Stimulated activated CD8-positive, alpha-beta memory T cell treated with anti-CD3 and anti-CD28 coated beads, Interleukin-12 subunit alpha, Interleukin-12 subunit beta, amount 100 ng/mL, for 4 hours (primary cell): ENCODE data around the gene ACO2.
"Not testable (repeated sequence)": the region's sequence is repeated elsewhere in the genome, so short reads cannot be mapped to it uniquely, and the experiment has no call there.

Experiments used
- DNase-seq: peaks from one replicate; pipeline ENCODE4 v3.0.0-alpha.2; 2020; ENCODE audit warnings: low read depth

ACO2 gene

DNA sequence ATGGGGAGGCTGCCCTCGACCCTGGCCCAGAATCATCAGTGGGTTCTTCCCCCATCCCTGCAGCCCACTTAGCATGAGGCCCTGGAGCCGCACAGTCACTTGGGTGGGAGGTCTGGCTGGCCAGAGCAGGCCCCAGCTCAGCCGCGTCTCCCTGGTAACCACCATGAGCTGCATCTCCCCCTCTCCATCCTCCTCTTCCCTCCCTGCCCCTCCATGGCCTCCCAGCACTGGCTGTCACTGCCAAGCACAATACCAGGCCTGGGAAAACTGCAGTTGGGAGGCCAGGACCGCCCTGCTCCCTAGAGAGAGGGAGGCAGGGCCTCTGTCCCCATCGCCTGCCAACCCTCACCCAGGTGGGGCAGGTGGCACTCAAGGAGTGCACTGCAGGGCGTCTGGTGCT is 99.9 kb downstream of the ACO2 start:
- no peak for DNase-seq

DNA sequence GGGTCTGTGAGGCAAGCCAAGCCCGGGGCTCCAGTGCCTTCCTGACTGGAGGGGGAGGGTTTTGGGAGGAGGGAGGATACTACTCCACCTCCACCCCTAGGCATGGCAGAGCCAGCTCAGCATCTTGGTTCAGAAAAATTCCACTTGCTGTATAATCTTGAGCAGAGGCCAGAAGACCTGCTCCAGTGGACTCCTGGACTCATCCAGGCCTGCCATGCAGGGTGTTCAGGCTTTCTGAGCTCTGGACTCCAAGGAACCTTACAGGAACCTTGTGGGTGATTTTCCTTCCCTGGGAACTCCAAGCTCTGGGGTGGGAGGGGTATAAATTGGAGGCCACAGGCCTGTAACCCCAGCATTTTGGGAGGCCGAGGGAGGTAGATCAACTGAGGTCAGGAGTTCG is 101.3 kb downstream of the ACO2 start:
- no peak for DNase-seq

DNA sequence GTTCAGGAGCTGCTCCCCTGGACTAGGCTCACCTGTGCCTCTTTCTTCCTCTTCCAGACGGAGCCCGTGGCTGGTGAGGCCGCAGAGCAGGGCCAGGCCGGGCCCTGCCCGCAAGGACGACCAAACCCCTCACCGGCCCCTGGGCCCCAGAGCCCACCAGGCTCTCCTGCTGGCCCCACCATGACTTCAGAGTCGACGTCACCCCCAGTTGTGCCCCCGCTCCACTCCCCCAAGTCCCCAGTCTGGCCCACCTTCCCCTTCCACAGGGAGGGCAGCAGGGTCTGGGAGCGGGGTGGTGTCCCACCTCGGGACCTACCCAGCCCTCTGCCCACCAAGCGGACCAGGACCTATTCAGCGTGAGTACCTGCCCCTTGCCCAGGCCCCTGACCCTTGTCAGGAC is 102.9 kb downstream of the ACO2 start:
- no peak for DNase-seq

DNA sequence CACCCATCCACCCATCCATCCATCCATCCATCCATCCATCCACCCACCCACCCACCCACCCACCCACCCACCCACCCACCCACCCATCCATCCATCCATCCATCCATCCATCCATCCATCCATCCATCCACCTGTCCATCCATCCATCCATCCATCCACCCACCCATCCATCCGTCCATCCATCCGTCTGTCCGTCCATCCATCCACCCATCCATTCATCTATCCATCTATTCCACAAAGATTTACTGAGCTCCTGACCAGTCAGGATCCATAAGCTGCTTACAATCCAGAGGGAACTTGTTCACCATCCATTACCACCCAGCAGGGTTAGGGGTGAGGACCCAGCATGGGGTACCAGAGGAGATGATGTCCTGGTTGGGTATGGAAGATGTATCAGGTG is 103.4 kb downstream of the ACO2 start:
- not testable (repeated sequence) for DNase-seq

DNA sequence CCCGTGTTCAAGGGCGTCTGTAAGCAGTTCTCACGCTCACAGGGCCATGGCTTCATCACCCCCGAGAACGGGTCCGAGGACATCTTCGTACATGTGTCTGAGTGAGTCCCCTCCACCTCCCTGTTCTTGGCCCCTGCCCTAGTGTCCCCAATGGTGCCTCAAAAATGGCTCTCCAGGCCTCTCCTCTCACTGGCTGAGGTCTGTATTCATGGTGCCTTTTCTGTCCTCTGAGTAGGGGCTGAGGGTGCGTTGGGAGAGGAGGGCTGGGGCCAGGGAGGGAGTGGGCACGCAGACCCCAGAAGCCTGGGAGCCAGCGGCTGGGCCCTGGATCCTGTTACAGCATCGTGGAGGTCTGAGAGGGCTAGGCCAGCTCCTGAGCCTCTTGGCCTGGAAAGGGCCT is 104.8 kb downstream of the ACO2 start:
- no peak for DNase-seq

DNA sequence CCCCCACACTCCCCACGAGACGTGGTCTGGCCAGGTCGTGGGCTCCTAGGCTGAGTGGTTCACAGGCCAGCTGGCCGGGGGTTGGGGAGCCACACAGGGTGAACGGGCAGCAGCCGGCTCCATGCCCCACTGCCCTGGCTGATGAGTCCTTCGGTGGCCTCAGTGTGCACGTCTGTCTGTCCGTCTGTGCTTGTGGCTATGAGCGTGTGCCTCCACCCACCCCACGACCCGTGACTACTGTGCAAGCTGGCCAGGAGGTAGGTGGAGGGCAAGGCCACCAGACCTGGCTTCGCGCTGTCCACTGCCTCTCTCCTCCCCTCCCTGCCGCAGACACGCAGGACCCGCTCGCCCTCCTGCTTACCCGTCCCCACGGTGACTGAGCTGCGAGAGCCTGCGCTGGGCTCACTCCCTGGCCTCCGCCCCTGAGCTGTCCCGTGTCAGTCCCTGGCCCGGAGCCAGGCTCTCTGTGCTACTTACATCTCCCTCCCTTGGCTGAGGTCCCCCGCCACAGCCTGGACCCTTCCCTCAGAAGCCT is 106.0 kb downstream of the ACO2 start:
- no peak for DNase-seq

DNA sequence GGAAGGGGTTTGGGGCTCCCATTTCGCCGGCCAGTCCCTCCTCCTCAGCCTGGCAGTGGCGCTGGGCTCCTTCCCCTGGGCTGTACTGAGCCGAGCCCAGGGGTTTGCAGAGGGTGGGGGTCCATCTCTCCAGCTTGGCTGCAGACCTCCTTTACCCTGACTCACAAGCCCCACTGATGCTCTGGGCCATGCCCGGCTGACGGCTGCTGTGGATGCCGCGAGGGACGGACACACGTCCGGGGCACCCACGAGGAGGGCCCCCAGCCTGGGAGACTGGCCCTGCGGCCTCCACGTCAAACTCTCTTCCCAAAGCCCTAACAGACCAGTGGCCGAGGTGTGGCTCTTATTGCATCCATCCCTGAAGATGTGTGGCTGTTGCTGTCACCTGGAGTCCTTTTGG is 106.6 kb downstream of the ACO2 start:
- DNase-seq, result no peak

DNA sequence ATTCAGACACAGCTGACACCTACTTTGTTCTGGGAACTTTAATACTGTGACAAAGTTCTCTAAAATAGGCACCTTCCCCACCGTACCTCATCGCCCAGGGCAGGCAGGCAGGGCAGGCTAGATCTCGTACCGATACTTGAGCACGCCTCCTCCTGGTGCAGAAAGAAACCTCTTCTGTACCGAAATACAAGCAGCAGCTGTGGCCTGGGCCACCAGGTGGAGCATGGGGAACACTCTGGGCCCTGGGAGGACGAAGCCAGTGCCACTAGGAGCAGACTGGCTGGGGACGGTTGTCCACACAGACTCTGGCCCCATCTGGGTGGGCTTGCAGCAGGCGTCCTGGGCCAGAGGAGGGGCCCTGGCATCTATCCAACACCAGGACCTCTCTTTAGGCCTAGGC is 108.0 kb downstream of the ACO2 start:
- no peak for DNase-seq

DNA sequence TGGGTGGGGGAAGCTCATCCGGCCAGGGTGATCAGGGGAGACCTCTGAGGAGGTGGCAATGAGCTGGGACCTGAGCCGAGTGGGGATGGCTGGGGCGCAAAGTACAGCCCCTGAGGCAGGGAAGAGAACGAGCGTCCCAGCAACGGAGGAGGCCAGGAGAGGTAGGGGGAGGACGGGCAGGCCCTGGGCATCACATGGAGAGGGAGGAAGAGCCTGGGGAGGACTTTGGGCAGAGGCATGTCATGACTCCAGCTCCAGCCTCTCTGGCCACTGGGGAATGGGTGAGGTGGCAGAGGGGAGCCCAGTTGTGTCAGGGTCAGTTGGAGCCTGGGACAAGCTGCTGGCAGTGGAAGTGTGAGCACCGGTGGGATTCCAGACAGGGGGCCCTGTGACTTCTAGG is 109.2 kb downstream of the ACO2 start:
- no peak for DNase-seq
